ENCODE measurements around the gene KPNA5. TPM values are rescaled to one million over a fixed set of nuclear protein-coding genes. Genes with fewer than 3 reads are reported as not detected.
A peak's percentile ranks its signal among the peaks of the same experiment; 100 is the strongest.

The KPNA5 gene
- total and polyA plus RNA-seq, 7 donors, result 0.60 to 22.4 (median 13.0) TPM

- intact Hi-C loops (cut with DNase I), result no loop called here
- H3K4me3 ChIP-seq, result no peak overlapping the region
- 75 to 84% methylated on average over 2 of the region's 2 CpGs for WGBS, 2 donors
- DNase-seq, result no peak
- H3K4me1 ChIP-seq, result peaks cover 0 to 16% (median 12%) of the 10 kb centered on the region in 4 donors
- H3K27me3 ChIP-seq, result peaks cover 11 to 36% (median 17%) of the 10 kb centered on the region in 3 donors
- H3K27ac ChIP-seq, result no peak overlapping the region
- TF ChIP-seq CTCF (IDR thresholded peaks at IDR 0.05) (no peak), POLR2A (IDR thresholded peaks at IDR 0.05) (no peak), POLR2AphosphoS5 (IDR thresholded peaks at IDR 0.05) (no peak), EP300 (IDR thresholded peaks at IDR 0.05) (no peak)
- H3K9me3 ChIP-seq, result no peaks in the 10 kb centered on the region
- H3K36me3 ChIP-seq, result no peaks in the 10 kb centered on the region
These were observed 86.7 kb downstream of the KPNA5 start for GRCh38 chr6:116767715-116768114.

GRCh38 chr6:116772450-116772849 is 91.4 kb downstream of the KPNA5 start:
- 67 to 84% methylated on average over 1 of the region's 1 CpG for WGBS, 2 donors
- no peak for DNase-seq
- no peaks in the 10 kb centered on the region for H3K36me3 ChIP-seq
- no peaks in the 10 kb centered on the region for H3K9me3 ChIP-seq
- TF ChIP-seq POLR2A (IDR thresholded peaks at IDR 0.05), result no peak
- no peak for TF ChIP-seq POLR2AphosphoS5 (IDR thresholded peaks at IDR 0.05)
- no peak for TF ChIP-seq CTCF (IDR thresholded peaks at IDR 0.05)
- peaks cover 0 to 5% (median 3%) of the 10 kb centered on the region in 3 donors for H3K27me3 ChIP-seq
- H3K4me3 ChIP-seq, result no peak overlapping the region
- H3K27ac ChIP-seq, result no peak overlapping the region
- intact Hi-C loops (cut with DNase I), result no loop called here
- H3K4me1 ChIP-seq, result no peaks in the 10 kb centered on the region

GRCh38 chr6:116773886-116774285 is 92.9 kb downstream of the KPNA5 start:
- 88 to 90% methylated on average over 1 of the region's 1 CpG for WGBS, 2 donors
- Histone ChIP-seq H3K27ac (no peak overlapping the region), H3K27me3 (peaks cover 0 to 3% (median 0%) of the 10 kb centered on the region in 3 donors), H3K9me3 (no peaks in the 10 kb centered on the region), H3K4me1 (no peaks in the 10 kb centered on the region), H3K4me3 (no peak overlapping the region), H3K36me3 (no peaks in the 10 kb centered on the region)
- intact Hi-C loops (cut with DNase I), result no loop called here
- DNase-seq, result no peak
- no peak for TF ChIP-seq EP300 (IDR thresholded peaks at IDR 0.05)
- no peak for TF ChIP-seq CTCF (IDR thresholded peaks at IDR 0.05)
- TF ChIP-seq POLR2AphosphoS5 (IDR thresholded peaks at IDR 0.05), result no peak
- TF ChIP-seq POLR2A (IDR thresholded peaks at IDR 0.05), result no peak

- Histone ChIP-seq H3K27ac (no peak overlapping the region), H3K27me3 (no peaks in the 10 kb centered on the region), H3K4me3 (no peak overlapping the region), H3K9me3 (no peaks in the 10 kb centered on the region), H3K36me3 (no peaks in the 10 kb centered on the region), H3K4me1 (no peaks in the 10 kb centered on the region)
- WGBS, 2 donors, result 36 to 39% methylated on average over 13 of the region's 13 CpGs
- TF ChIP-seq POLR2A (IDR thresholded peaks at IDR 0.05), result no peak
- no peak for TF ChIP-seq EP300 (IDR thresholded peaks at IDR 0.05)
- TF ChIP-seq CTCF (IDR thresholded peaks at IDR 0.05), result peak in 1 of 4 experiments; percentile 31
- intact Hi-C loops (cut with DNase I), result no loop called here
- no peak for DNase-seq
These were observed 98.7 kb downstream of the KPNA5 start for GRCh38 chr6:116779573-116780164.

GRCh38 chr6:116783852-116784251 is 102.8 kb downstream of the KPNA5 start:
- Histone ChIP-seq H3K4me1 (no peaks in the 10 kb centered on the region), H3K27me3 (no peaks in the 10 kb centered on the region), H3K36me3 (no peaks in the 10 kb centered on the region), H3K27ac (no peak overlapping the region), H3K9me3 (no peaks in the 10 kb centered on the region), H3K4me3 (no peak overlapping the region)
- TF ChIP-seq EP300 (IDR thresholded peaks at IDR 0.05), result no peak
- TF ChIP-seq POLR2A (IDR thresholded peaks at IDR 0.05), result no peak
- no peak for TF ChIP-seq CTCF (IDR thresholded peaks at IDR 0.05)
- no peak for TF ChIP-seq POLR2AphosphoS5 (IDR thresholded peaks at IDR 0.05)
- 76% methylated on average over 5 of the region's 5 CpGs for WGBS, 2 donors
- DNase-seq, result no peak
- intact Hi-C loops (cut with DNase I), result no loop called here
